ENCODE data around the gene TMED4. TPM values are rescaled to one million over a fixed set of nuclear protein-coding genes. Genes with fewer than 3 reads are reported as not detected.

TMED4 gene
- total and polyA plus RNA-seq, 2 of the 13 experiments (the other 11 are each of a cell fraction or from before 2014, with no cell fraction given): 81.4 to 109 TPM

DNA sequence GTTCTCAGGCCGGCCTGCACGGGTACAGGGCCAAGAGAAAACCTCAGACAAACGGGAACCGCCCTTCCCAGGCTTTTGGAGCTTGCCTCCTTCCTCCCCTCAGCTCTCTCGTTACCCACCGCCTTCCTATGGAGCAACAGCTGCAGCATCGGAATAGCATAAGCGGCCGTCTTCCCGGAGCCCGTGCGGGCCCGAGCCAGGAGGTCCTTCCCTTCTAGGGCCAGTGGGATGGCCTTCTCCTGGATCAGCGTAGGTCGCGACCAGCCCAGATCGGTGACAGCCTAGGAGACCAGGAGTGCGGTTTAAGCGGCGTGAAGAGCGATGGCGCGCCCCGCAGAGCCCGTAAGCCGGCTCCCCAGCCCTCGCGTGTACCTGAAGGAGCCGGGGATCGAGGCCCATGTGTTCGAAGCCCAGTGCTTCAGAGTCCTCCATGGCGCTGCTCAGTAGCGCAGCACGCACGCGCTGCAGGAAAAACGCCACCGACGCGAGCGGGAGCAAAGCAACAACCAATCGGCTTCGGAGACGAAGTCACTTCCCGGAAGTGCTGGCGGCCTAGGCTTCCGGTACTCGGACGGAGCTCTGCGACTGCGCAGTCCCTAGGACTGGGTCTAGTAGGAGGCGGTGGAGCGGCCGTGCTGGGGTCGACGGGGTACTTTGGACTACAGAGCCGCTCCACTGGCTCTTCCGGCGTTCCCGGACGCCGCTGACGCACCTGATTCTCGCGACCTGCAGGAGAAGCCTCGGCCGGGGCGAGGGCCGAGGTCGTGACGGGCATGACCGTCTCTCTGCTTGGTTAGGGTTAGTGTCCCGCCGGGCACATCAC, 8.4 kb downstream of the TMED4 start, which contains the start of gene DDX56 (continued):
- TF ChIP-seq, protein P1, sequence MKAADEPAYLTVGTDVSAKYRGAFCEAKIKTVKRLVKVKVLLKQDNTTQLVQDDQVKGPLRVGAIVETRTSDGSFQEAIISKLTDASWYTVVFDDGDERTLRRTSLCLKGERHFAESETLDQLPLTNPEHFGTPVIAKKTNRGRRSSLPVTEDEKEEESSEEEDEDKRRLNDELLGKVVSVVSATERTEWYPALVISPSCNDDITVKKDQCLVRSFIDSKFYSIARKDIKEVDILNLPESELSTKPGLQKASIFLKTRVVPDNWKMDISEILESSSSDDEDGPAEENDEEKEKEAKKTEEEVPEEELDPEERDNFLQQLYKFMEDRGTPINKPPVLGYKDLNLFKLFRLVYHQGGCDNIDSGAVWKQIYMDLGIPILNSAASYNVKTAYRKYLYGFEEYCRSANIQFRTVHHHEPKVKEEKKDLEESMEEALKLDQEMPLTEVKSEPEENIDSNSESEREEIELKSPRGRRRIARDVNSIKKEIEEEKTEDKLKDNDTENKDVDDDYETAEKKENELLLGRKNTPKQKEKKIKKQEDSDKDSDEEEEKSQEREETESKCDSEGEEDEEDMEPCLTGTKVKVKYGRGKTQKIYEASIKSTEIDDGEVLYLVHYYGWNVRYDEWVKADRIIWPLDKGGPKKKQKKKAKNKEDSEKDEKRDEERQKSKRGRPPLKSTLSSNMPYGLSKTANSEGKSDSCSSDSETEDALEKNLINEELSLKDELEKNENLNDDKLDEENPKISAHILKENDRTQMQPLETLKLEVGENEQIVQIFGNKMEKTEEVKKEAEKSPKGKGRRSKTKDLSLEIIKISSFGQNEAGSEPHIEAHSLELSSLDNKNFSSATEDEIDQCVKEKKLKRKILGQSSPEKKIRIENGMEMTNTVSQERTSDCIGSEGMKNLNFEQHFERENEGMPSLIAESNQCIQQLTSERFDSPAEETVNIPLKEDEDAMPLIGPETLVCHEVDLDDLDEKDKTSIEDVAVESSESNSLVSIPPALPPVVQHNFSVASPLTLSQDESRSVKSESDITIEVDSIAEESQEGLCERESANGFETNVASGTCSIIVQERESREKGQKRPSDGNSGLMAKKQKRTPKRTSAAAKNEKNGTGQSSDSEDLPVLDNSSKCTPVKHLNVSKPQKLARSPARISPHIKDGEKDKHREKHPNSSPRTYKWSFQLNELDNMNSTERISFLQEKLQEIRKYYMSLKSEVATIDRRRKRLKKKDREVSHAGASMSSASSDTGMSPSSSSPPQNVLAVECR (CRISPR knock-in tag; IDR thresholded peaks at IDR 0.05; ENCODE audit: borderline replicate concordance): peak; percentile 86
- TF ChIP-seq PHB2 (IDR thresholded peaks at IDR 0.05; ENCODE audit: partially characterized antibody): no peak
- no peak; the same call in 1 of the 2 replicates for TF ChIP-seq ZNF138 (CRISPR knock-in tag; IDR thresholded peaks at IDR 0.05; ENCODE audit: low read depth)
- no peak for TF ChIP-seq ATRX (CRISPR knock-in tag; IDR thresholded peaks at IDR 0.05; ENCODE audit: borderline replicate concordance)
- TF ChIP-seq HOXD1 (CRISPR knock-in tag; IDR thresholded peaks at IDR 0.05): peak; percentile 92
- TF ChIP-seq, protein P2, sequence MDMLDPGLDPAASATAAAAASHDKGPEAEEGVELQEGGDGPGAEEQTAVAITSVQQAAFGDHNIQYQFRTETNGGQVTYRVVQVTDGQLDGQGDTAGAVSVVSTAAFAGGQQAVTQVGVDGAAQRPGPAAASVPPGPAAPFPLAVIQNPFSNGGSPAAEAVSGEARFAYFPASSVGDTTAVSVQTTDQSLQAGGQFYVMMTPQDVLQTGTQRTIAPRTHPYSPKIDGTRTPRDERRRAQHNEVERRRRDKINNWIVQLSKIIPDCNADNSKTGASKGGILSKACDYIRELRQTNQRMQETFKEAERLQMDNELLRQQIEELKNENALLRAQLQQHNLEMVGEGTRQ (IDR thresholded peaks at IDR 0.05; ENCODE audit: low read depth, low read length): no peak
- TF ChIP-seq, protein P2 (CRISPR knock-in tag; IDR thresholded peaks at IDR 0.05; ENCODE audit: borderline replicate concordance): no peak
- TF ChIP-seq FOXA3 (CRISPR knock-in tag; IDR thresholded peaks at IDR 0.05): peak; percentile 51
- no peak for TF ChIP-seq RCOR2 (CRISPR knock-in tag; IDR thresholded peaks at IDR 0.05)
- TF ChIP-seq ZNF660 (CRISPR knock-in tag; IDR thresholded peaks at IDR 0.05; ENCODE audit: borderline replicate concordance, low read depth): no peak
- TF ChIP-seq STAT5B (CRISPR knock-in tag; IDR thresholded peaks at IDR 0.05): no peak
- TF ChIP-seq, protein P3, sequence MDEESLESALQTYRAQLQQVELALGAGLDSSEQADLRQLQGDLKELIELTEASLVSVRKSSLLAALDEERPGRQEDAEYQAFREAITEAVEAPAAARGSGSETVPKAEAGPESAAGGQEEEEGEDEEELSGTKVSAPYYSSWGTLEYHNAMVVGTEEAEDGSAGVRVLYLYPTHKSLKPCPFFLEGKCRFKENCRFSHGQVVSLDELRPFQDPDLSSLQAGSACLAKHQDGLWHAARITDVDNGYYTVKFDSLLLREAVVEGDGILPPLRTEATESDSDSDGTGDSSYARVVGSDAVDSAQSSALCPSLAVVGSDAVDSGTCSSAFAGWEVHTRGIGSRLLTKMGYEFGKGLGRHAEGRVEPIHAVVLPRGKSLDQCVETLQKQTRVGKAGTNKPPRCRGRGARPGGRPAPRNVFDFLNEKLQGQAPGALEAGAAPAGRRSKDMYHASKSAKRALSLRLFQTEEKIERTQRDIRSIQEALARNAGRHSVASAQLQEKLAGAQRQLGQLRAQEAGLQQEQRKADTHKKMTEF (CRISPR knock-in tag; IDR thresholded peaks at IDR 0.05): peak; percentile 94
- TF ChIP-seq RAD51 (IDR thresholded peaks at IDR 0.05; ENCODE audit: borderline replicate concordance): no peak
- TF ChIP-seq BRD4 (CRISPR knock-in tag; IDR thresholded peaks at IDR 0.05): peak; percentile 85; the same call in 1 of the 2 replicates
- TF ChIP-seq ZNF577 (CRISPR knock-in tag; IDR thresholded peaks at IDR 0.05; ENCODE audit: borderline replicate concordance, low read depth): no peak; the same call in 1 of the 2 replicates
- peak; percentile 95 for TF ChIP-seq ZNF644 (CRISPR knock-in tag; IDR thresholded peaks at IDR 0.05; ENCODE audit: low read depth)
- TF ChIP-seq ZNF263 (CRISPR knock-in tag; IDR thresholded peaks at IDR 0.05): peak; percentile 82; the same call in 1 of the 2 replicates
- TF ChIP-seq HDAC1 (CRISPR knock-in tag; IDR thresholded peaks at IDR 0.05): peak; percentile 89
- TF ChIP-seq GLI4 (CRISPR knock-in tag; IDR thresholded peaks at IDR 0.05; ENCODE audit: borderline replicate concordance): peak; percentile 75; the same call in 1 of the 2 replicates
- peak; percentile 94; the same call in 1 of the 2 replicates for TF ChIP-seq ZNF709 (CRISPR knock-in tag; IDR thresholded peaks at IDR 0.05)
- peak; percentile 96 for TF ChIP-seq ZNF607 (CRISPR knock-in tag; IDR thresholded peaks at IDR 0.05; ENCODE audit: borderline replicate concordance)
- peak; percentile 96; the same call in 1 of the 2 replicates for TF ChIP-seq ZSCAN12 (CRISPR knock-in tag; IDR thresholded peaks at IDR 0.05)
- TF ChIP-seq MATR3 (CRISPR knock-in tag; IDR thresholded peaks at IDR 0.05): no peak
